ES-I3 (cell line): Measurements from ENCODE around the gene CHCHD3.

ENCODE experiments used
- H3K36me3 ChIP-seq: 2 replicates; pipeline ENCODE4 v1.6.1; 2013; ENCODE audit warnings: mild to moderate bottlenecking, low read length, control low read depth, moderate library complexity; ENCODE audit not compliant: insufficient read depth
- H3K4me1 ChIP-seq: 2 replicates; pipeline ENCODE4 v1.6.1; 2013; ENCODE audit warnings: mild to moderate bottlenecking, control low read depth, low read length; ENCODE audit not compliant: insufficient read depth
- H3K9ac ChIP-seq: 2 replicates; pipeline ENCODE4 v1.6.1; 2013; ENCODE audit warnings: low read depth, mild to moderate bottlenecking, low read length, moderate library complexity
- H3K9me3 ChIP-seq: 2 replicates; pipeline ENCODE4 v1.6.1; 2013; ENCODE audit warnings: mild to moderate bottlenecking, low read length, moderate library complexity; ENCODE audit not compliant: control insufficient read depth, insufficient read depth

CHCHD3 gene

GRCh38 chr7:133102276-133103060, 20.6 kb upstream of the CHCHD3 start:
- Histone ChIP-seq H3K36me3 (no peaks in the 10 kb centered on the region), H3K4me1 (no peaks in the 10 kb centered on the region), H3K9ac (no peak overlapping the region), H3K9me3 (no peaks in the 10 kb centered on the region)

- no peak overlapping the region for H3K9ac ChIP-seq
- H3K9me3 ChIP-seq = no peaks in the 10 kb centered on the region
- H3K36me3 ChIP-seq = no peaks in the 10 kb centered on the region
- no peaks in the 10 kb centered on the region for H3K4me1 ChIP-seq
These were observed 17.9 kb upstream of the CHCHD3 start for GRCh38 chr7:133099633-133100286.

GRCh38 chr7:133095119-133095671, 13.3 kb upstream of the CHCHD3 start:
- H3K4me1 ChIP-seq = no peaks in the 10 kb centered on the region
- H3K36me3 ChIP-seq = no peaks in the 10 kb centered on the region
- no peaks in the 10 kb centered on the region for H3K9me3 ChIP-seq
- no peak overlapping the region for H3K9ac ChIP-seq

- Histone ChIP-seq H3K9me3 (no peaks in the 10 kb centered on the region), H3K4me1 (no peaks in the 10 kb centered on the region), H3K36me3 (no peaks in the 10 kb centered on the region), H3K9ac (no peak overlapping the region)
These were observed 10.1 kb upstream of the CHCHD3 start for GRCh38 chr7:133091943-133092464.

- H3K4me1 ChIP-seq = peaks cover 15% of the 10 kb centered on the region; the same call in 1 of the 2 replicates
- H3K9me3 ChIP-seq = no peaks in the 10 kb centered on the region
- no peaks in the 10 kb centered on the region for H3K36me3 ChIP-seq
- no peak overlapping the region for H3K9ac ChIP-seq
These were observed 488 bp upstream of the CHCHD3 start for GRCh38 chr7:133082390-133082766.

GRCh38 chr7:133081119-133081598, 731 bp downstream of the CHCHD3 start:
- no peaks in the 10 kb centered on the region for H3K9me3 ChIP-seq
- no peaks in the 10 kb centered on the region for H3K36me3 ChIP-seq
- H3K4me1 ChIP-seq = peaks cover 15% of the 10 kb centered on the region; the same call in 1 of the 2 replicates
- peak overlapping the region; percentile 89 for H3K9ac ChIP-seq

GRCh38 chr7:133079296-133079695, 2.6 kb downstream of the CHCHD3 start:
- Histone ChIP-seq H3K36me3 (no peaks in the 10 kb centered on the region), H3K9ac (peak overlapping the region; percentile 14; the same call in 1 of the 2 replicates), H3K4me1 (peaks cover 15% of the 10 kb centered on the region; the same call in 1 of the 2 replicates), H3K9me3 (no peaks in the 10 kb centered on the region)

- Histone ChIP-seq H3K9me3 (no peaks in the 10 kb centered on the region), H3K36me3 (no peaks in the 10 kb centered on the region; the same call in 1 of the 2 replicates), H3K9ac (no peak overlapping the region), H3K4me1 (peaks cover 15% of the 10 kb centered on the region; the same call in 1 of the 2 replicates)
These were observed 4.5 kb downstream of the CHCHD3 start for GRCh38 chr7:133077394-133077793.

- Histone ChIP-seq H3K9me3 (no peaks in the 10 kb centered on the region), H3K9ac (no peak overlapping the region), H3K36me3 (no peaks in the 10 kb centered on the region; the same call in 1 of the 2 replicates), H3K4me1 (peaks cover 19% of the 10 kb centered on the region; the same call in 1 of the 2 replicates)
These were observed 5.7 kb downstream of the CHCHD3 start for GRCh38 chr7:133076142-133076541.

GRCh38 chr7:133071506-133071905, 10.4 kb downstream of the CHCHD3 start:
- no peak overlapping the region for H3K9ac ChIP-seq
- H3K9me3 ChIP-seq = no peaks in the 10 kb centered on the region
- peaks cover 4% of the 10 kb centered on the region for H3K36me3 ChIP-seq
- H3K4me1 ChIP-seq = peaks cover 8% of the 10 kb centered on the region

GRCh38 chr7:133070562-133070961, 11.3 kb downstream of the CHCHD3 start:
- H3K9me3 ChIP-seq = no peaks in the 10 kb centered on the region
- H3K36me3 ChIP-seq = peaks cover 4% of the 10 kb centered on the region
- H3K4me1 ChIP-seq = peaks cover 8% of the 10 kb centered on the region
- no peak overlapping the region for H3K9ac ChIP-seq

- peaks cover 4% of the 10 kb centered on the region for H3K36me3 ChIP-seq
- no peaks in the 10 kb centered on the region for H3K4me1 ChIP-seq
- H3K9ac ChIP-seq = no peak overlapping the region
- no peaks in the 10 kb centered on the region for H3K9me3 ChIP-seq
These were observed 16.6 kb downstream of the CHCHD3 start for GRCh38 chr7:133065301-133065700.

- Histone ChIP-seq H3K4me1 (no peaks in the 10 kb centered on the region), H3K9ac (no peak overlapping the region), H3K36me3 (peaks cover 4% of the 10 kb centered on the region), H3K9me3 (no peaks in the 10 kb centered on the region)
These were observed 17.6 kb downstream of the CHCHD3 start for GRCh38 chr7:133064082-133064820.

GRCh38 chr7:133061792-133062191, 20.1 kb downstream of the CHCHD3 start:
- no peaks in the 10 kb centered on the region for H3K4me1 ChIP-seq
- H3K9ac ChIP-seq = no peak overlapping the region
- H3K36me3 ChIP-seq = no peaks in the 10 kb centered on the region; the same call in 1 of the 2 replicates
- H3K9me3 ChIP-seq = no peaks in the 10 kb centered on the region
